Muscle layer of duodenum (tissue), 2 donors: ENCODE results near the gene CEP104.

ENCODE experiments used
- H3K27ac ChIP-seq: one replicate; pipeline ENCODE4 v1.7.0; 2013; ENCODE audit warnings: mild to moderate bottlenecking, low read length
- H3K27me3 ChIP-seq: one replicate; pipeline ENCODE4 v1.7.0; 2013; ENCODE audit warnings: low read depth, mild to moderate bottlenecking, control low read depth, low read length
- H3K36me3 ChIP-seq, 2 donors: one replicate each; pipeline ENCODE4 v1.7.0; 2013; ENCODE audit warnings: low read length in 2 of 2, control low read depth in 1 of 2, mild to moderate bottlenecking in 1 of 2; ENCODE audit not compliant: insufficient read depth in 2 of 2, control insufficient read depth in 1 of 2
- H3K4me1 ChIP-seq, 2 donors: one replicate each; pipeline ENCODE4 v1.7.0; 2013; ENCODE audit warnings: low read length in 2 of 2, mild to moderate bottlenecking in 2 of 2, control low read depth in 1 of 2, moderate library complexity in 1 of 2; ENCODE audit not compliant: insufficient read depth in 2 of 2, control insufficient read depth in 1 of 2
- H3K4me3 ChIP-seq, 2 donors: one replicate each; pipeline ENCODE4 v1.7.0; 2013; ENCODE audit warnings: low read length in 2 of 2, low read depth in 1 of 2, mild to moderate bottlenecking in 1 of 2
- H3K9me3 ChIP-seq, 2 donors: one replicate each; pipeline ENCODE4 v1.7.0; 2013; ENCODE audit warnings: low read length in 2 of 2, control low read depth in 1 of 2, mild to moderate bottlenecking in 1 of 2; ENCODE audit not compliant: control insufficient read depth in 1 of 2
- donor health status: healthy.

Gene CEP104

GRCh38 chr1:3821447-3821846 lies 35.6 kb downstream of the CEP104 start:
- Histone ChIP-seq H3K4me3 (no peak overlapping the region), H3K36me3 (peaks cover 48 to 81% of the 10 kb centered on the region in 2 donors), H3K4me1 (no peaks in the 10 kb centered on the region), H3K27me3 (no peaks in the 10 kb centered on the region), H3K9me3 (no peaks in the 10 kb centered on the region), H3K27ac (no peak overlapping the region)

GRCh38 chr1:3821004-3821403 lies 36.0 kb downstream of the CEP104 start:
- Histone ChIP-seq H3K9me3 (no peaks in the 10 kb centered on the region), H3K4me1 (no peaks in the 10 kb centered on the region), H3K27ac (no peak overlapping the region), H3K27me3 (no peaks in the 10 kb centered on the region), H3K4me3 (no peak overlapping the region), H3K36me3 (peaks cover 48 to 83% of the 10 kb centered on the region in 2 donors)

- no peak overlapping the region for H3K27ac ChIP-seq
- no peaks in the 10 kb centered on the region for H3K27me3 ChIP-seq
- H3K9me3 ChIP-seq, result no peaks in the 10 kb centered on the region
- peaks cover 44 to 83% of the 10 kb centered on the region in 2 donors for H3K36me3 ChIP-seq
- no peak overlapping the region for H3K4me3 ChIP-seq
- H3K4me1 ChIP-seq, result no peaks in the 10 kb centered on the region
These were observed 36.7 kb downstream of the CEP104 start for GRCh38 chr1:3820316-3820715.

GRCh38 chr1:3819771-3820200 lies 37.2 kb downstream of the CEP104 start:
- Histone ChIP-seq H3K4me1 (no peaks in the 10 kb centered on the region), H3K9me3 (no peaks in the 10 kb centered on the region), H3K36me3 (peaks cover 48 to 85% of the 10 kb centered on the region in 2 donors), H3K27me3 (no peaks in the 10 kb centered on the region), H3K4me3 (no peak overlapping the region), H3K27ac (no peak overlapping the region)

GRCh38 chr1:3817821-3818597 lies 39.0 kb downstream of the CEP104 start:
- peaks cover 43 to 80% of the 10 kb centered on the region in 2 donors for H3K36me3 ChIP-seq
- no peak overlapping the region for H3K4me3 ChIP-seq
- H3K27ac ChIP-seq, result no peak overlapping the region
- no peaks in the 10 kb centered on the region for H3K4me1 ChIP-seq
- H3K27me3 ChIP-seq, result no peaks in the 10 kb centered on the region
- H3K9me3 ChIP-seq, result no peaks in the 10 kb centered on the region

GRCh38 chr1:3817138-3817740 lies 39.8 kb downstream of the CEP104 start:
- H3K4me1 ChIP-seq, result no peaks in the 10 kb centered on the region
- H3K27ac ChIP-seq, result no peak overlapping the region
- H3K4me3 ChIP-seq, result no peak overlapping the region
- H3K27me3 ChIP-seq, result no peaks in the 10 kb centered on the region
- peaks cover 36 to 72% of the 10 kb centered on the region in 2 donors for H3K36me3 ChIP-seq
- H3K9me3 ChIP-seq, result no peaks in the 10 kb centered on the region

GRCh38 chr1:3816331-3817137 lies 40.5 kb downstream of the CEP104 start:
- Histone ChIP-seq H3K36me3 (peaks cover 34 to 65% of the 10 kb centered on the region in 2 donors), H3K4me1 (no peaks in the 10 kb centered on the region), H3K4me3 (no peak overlapping the region), H3K9me3 (no peaks in the 10 kb centered on the region), H3K27ac (no peak overlapping the region), H3K27me3 (no peaks in the 10 kb centered on the region)

GRCh38 chr1:3814771-3815561 lies 42.0 kb downstream of the CEP104 start:
- Histone ChIP-seq H3K27ac (no peak overlapping the region), H3K9me3 (no peaks in the 10 kb centered on the region), H3K4me1 (no peaks in the 10 kb centered on the region), H3K36me3 (peaks cover 23 to 49% of the 10 kb centered on the region in 2 donors), H3K4me3 (no peak overlapping the region), H3K27me3 (no peaks in the 10 kb centered on the region)

GRCh38 chr1:3814065-3814464 lies 42.9 kb downstream of the CEP104 start:
- H3K4me1 ChIP-seq, result no peaks in the 10 kb centered on the region
- peaks cover 16 to 41% of the 10 kb centered on the region in 2 donors for H3K36me3 ChIP-seq
- H3K4me3 ChIP-seq, result no peak overlapping the region
- no peaks in the 10 kb centered on the region for H3K9me3 ChIP-seq
- H3K27me3 ChIP-seq, result no peaks in the 10 kb centered on the region
- H3K27ac ChIP-seq, result no peak overlapping the region

- Histone ChIP-seq H3K27ac (no peak overlapping the region), H3K4me3 (no peak overlapping the region), H3K4me1 (no peaks in the 10 kb centered on the region), H3K9me3 (no peaks in the 10 kb centered on the region), H3K27me3 (no peaks in the 10 kb centered on the region), H3K36me3 (peaks cover 16 to 29% of the 10 kb centered on the region in 2 donors)
These were observed 45.5 kb downstream of the CEP104 start for GRCh38 chr1:3811595-3811911.
